Activated B cell treated with CpG ODN at 0.5 μM for 24 hours (primary cell): ENCODE results near the gene TNFSF18. TPM values are rescaled to one million over a fixed set of nuclear protein-coding genes. Genes with fewer than 3 reads are reported as not detected.

Experiments
- total RNA-seq: library from RNA; stranded (reverse); gene quantifications from 2 replicates; pipeline ENCODE4 v1.2.3, GENCODE V29; 2022

TNFSF18 gene
- total RNA-seq, 1 donor from 2014 or later = not detected

Other genes with a start within 250 kb of the TNFSF18 start
- 6.9 and 8.6 TPM in 2 replicates for gene TNFSF4, start 156.4 kb upstream of the TNFSF18 start, total RNA-seq